Osteoblast (primary cell): Measurements from ENCODE around the gene TULP4. TPM values are rescaled to one million over a fixed set of nuclear protein-coding genes. Genes with fewer than 3 reads are reported as not detected.
"Not testable (repeated sequence)": the region's sequence is repeated elsewhere in the genome, so short reads cannot be mapped to it uniquely, and the experiment has no call there.

Experiments
- DNase-seq: peaks from one replicate; pipeline ENCODE4 v3.0.0; 2011; ENCODE audit warnings: low spot score, mixed read lengths; ENCODE audit not compliant: insufficient read length; ENCODE audit errors: missing footprints
- H2AFZ ChIP-seq: 2 replicates; pipeline ENCODE4 v1.6.0; 2011; ENCODE audit warnings: mild to moderate bottlenecking, low read length
- H3K27ac ChIP-seq: 2 replicates; pipeline ENCODE4 v1.5.1; 2011; ENCODE audit warnings: mild to moderate bottlenecking, low read depth, low read length, moderate library complexity
- H3K27me3 ChIP-seq: 2 replicates; pipeline ENCODE4 v1.6.0; 2012; ENCODE audit warnings: mild to moderate bottlenecking, control low read depth, inconsistent platforms, low read length, moderate library complexity; ENCODE audit not compliant: insufficient read depth
- H3K36me3 ChIP-seq: 2 replicates; pipeline ENCODE4 v1.5.1; 2011; ENCODE audit warnings: mild to moderate bottlenecking, low read length, control low read depth, moderate library complexity; ENCODE audit not compliant: insufficient read depth
- H3K4me1 ChIP-seq: 2 replicates; pipeline ENCODE4 v1.5.1; 2011; ENCODE audit warnings: mild to moderate bottlenecking, low read length, control low read depth, moderate library complexity; ENCODE audit not compliant: insufficient read depth
- H3K4me2 ChIP-seq: 2 replicates; pipeline ENCODE4 v1.6.0; 2011; ENCODE audit warnings: mild to moderate bottlenecking, low read length; ENCODE audit not compliant: insufficient read depth
- H3K4me3 ChIP-seq: fragments of 200-600 bp; sonication (generic); 3 replicates; pipeline ENCODE4 v1.5.1; 2012; ENCODE audit warnings: mild to moderate bottlenecking, low read length, inconsistent platforms; ENCODE audit not compliant: insufficient read depth
- H3K79me2 ChIP-seq: 2 replicates; pipeline ENCODE4 v1.6.0; 2012; ENCODE audit warnings: mild to moderate bottlenecking, low read length, control low read depth, inconsistent platforms; ENCODE audit not compliant: insufficient read depth
- H3K9me3 ChIP-seq: 2 replicates; pipeline ENCODE4 v1.5.1; 2011; ENCODE audit warnings: low read depth, low read length, control low read depth
- H4K20me1 ChIP-seq: 2 replicates; pipeline ENCODE4 v1.6.0; 2012; ENCODE audit warnings: mild to moderate bottlenecking, low read length, control low read depth; ENCODE audit not compliant: insufficient read depth
- CTCF ChIP-seq: IDR thresholded peaks from 2 replicates; pipeline ENCODE4 v1.5.1; 2011; ENCODE audit warnings: mild to moderate bottlenecking, low read depth, low read length, moderate library complexity; ENCODE audit errors: extremely low read depth
- total RNA-seq: library from RNA; depleted of rRNA; stranded (reverse); fragments of >200 nt; gene quantifications from 2 replicates; pipeline ENCODE4 v1.2.3, GENCODE V29; 2012

Gene TULP4
- total RNA-seq, 1 donor: 172 TPM

- TF ChIP-seq CTCF: no peak
- H3K79me2 ChIP-seq: peaks cover 34% of the 10 kb centered on the region
- H3K36me3 ChIP-seq: no peaks in the 10 kb centered on the region
- no peaks in the 10 kb centered on the region for H3K27me3 ChIP-seq
- no peaks in the 10 kb centered on the region for H3K9me3 ChIP-seq
- H4K20me1 ChIP-seq: peaks cover 10% of the 10 kb centered on the region
- DNase-seq: no peak
- H2AFZ ChIP-seq: no peak overlapping the region
- H3K4me1 ChIP-seq: no peaks in the 10 kb centered on the region
- no peak overlapping the region for H3K4me3 ChIP-seq
- no peak overlapping the region for H3K27ac ChIP-seq
- H3K4me2 ChIP-seq: no peak overlapping the region
These were observed 25.1 kb downstream of the TULP4 start for GRCh38 chr6:158337332-158337731.

GRCh38 chr6:158338311-158339112 is 26.2 kb downstream of the TULP4 start:
- peaks cover 37% of the 10 kb centered on the region for H3K79me2 ChIP-seq
- H2AFZ ChIP-seq: no peak overlapping the region
- H3K4me3 ChIP-seq: no peak overlapping the region
- no peaks in the 10 kb centered on the region for H3K4me1 ChIP-seq
- no peaks in the 10 kb centered on the region for H3K27me3 ChIP-seq
- TF ChIP-seq CTCF: no peak
- H3K9me3 ChIP-seq: no peaks in the 10 kb centered on the region
- DNase-seq: no peak
- H3K36me3 ChIP-seq: no peaks in the 10 kb centered on the region
- H4K20me1 ChIP-seq: peaks cover 9% of the 10 kb centered on the region
- H3K27ac ChIP-seq: no peak overlapping the region
- no peak overlapping the region for H3K4me2 ChIP-seq

GRCh38 chr6:158339197-158339596 is 26.9 kb downstream of the TULP4 start:
- not testable (repeated sequence) for H3K4me2 ChIP-seq, H3K4me3 ChIP-seq, H2AFZ ChIP-seq, H3K27me3 ChIP-seq, H3K27ac ChIP-seq, H3K9me3 ChIP-seq, H4K20me1 ChIP-seq, H3K36me3 ChIP-seq, DNase-seq, H3K4me1 ChIP-seq
- peaks cover 35% of the 10 kb centered on the region for H3K79me2 ChIP-seq

- H3K27ac ChIP-seq: no peak overlapping the region
- no peaks in the 10 kb centered on the region for H3K36me3 ChIP-seq
- no peak overlapping the region for H3K4me3 ChIP-seq
- H2AFZ ChIP-seq: no peak overlapping the region
- no peaks in the 10 kb centered on the region for H3K4me1 ChIP-seq
- peaks cover 9% of the 10 kb centered on the region for H4K20me1 ChIP-seq
- H3K4me2 ChIP-seq: no peak overlapping the region
- H3K9me3 ChIP-seq: no peaks in the 10 kb centered on the region
- no peaks in the 10 kb centered on the region for H3K27me3 ChIP-seq
- no peak for DNase-seq
- H3K79me2 ChIP-seq: peaks cover 32% of the 10 kb centered on the region
- TF ChIP-seq CTCF: no peak
These were observed 28.0 kb downstream of the TULP4 start for GRCh38 chr6:158340252-158340651.
